ENCODE results near the gene USP6NL.

The USP6NL gene

GRCh38 chr10:11478807-11479206 is 132.6 kb downstream of the USP6NL start:
- no peak for DNase-seq (ENCODE audit: low spot score)

- DNase-seq (ENCODE audit: low spot score): no peak
Observed at GRCh38 chr10:11475831-11476434, 135.5 kb downstream of the USP6NL start.

GRCh38 chr10:11473128-11473760 is 138.2 kb downstream of the USP6NL start:
- no peak for DNase-seq (ENCODE audit: low spot score)

GRCh38 chr10:11472158-11472753 is 139.2 kb downstream of the USP6NL start:
- peak; percentile 54 for DNase-seq (ENCODE audit: low spot score)

- no peak for DNase-seq (ENCODE audit: low spot score)
Observed at GRCh38 chr10:11469575-11470391, 141.7 kb downstream of the USP6NL start.

GRCh38 chr10:11468126-11468742 is 143.2 kb downstream of the USP6NL start:
- no peak for DNase-seq (ENCODE audit: low spot score)

GRCh38 chr10:11465406-11465805 is 146.0 kb downstream of the USP6NL start:
- DNase-seq (ENCODE audit: low spot score): no peak

- DNase-seq (ENCODE audit: low spot score): no peak
Observed at GRCh38 chr10:11463111-11463510, 148.3 kb downstream of the USP6NL start.

- no peak for DNase-seq (ENCODE audit: low spot score)
Observed at GRCh38 chr10:11462071-11462470, 149.4 kb downstream of the USP6NL start.

- DNase-seq (ENCODE audit: low spot score): no peak
Observed at GRCh38 chr10:11457336-11457735, 154.1 kb downstream of the USP6NL start.

GRCh38 chr10:11454958-11455566 is 156.4 kb downstream of the USP6NL start:
- DNase-seq (ENCODE audit: low spot score): no peak

- no peak for DNase-seq (ENCODE audit: low spot score)
Observed at GRCh38 chr10:11454160-11454559, 157.3 kb downstream of the USP6NL start.

GRCh38 chr10:11451640-11452260 is 159.7 kb downstream of the USP6NL start:
- no peak for DNase-seq (ENCODE audit: low spot score)

GRCh38 chr10:11450427-11450826 is 161.0 kb downstream of the USP6NL start:
- DNase-seq (ENCODE audit: low spot score): no peak

- no peak for DNase-seq (ENCODE audit: low spot score)
Observed at GRCh38 chr10:11449761-11450160, 161.7 kb downstream of the USP6NL start.

GRCh38 chr10:11448545-11449244 is 162.8 kb downstream of the USP6NL start:
- DNase-seq (ENCODE audit: low spot score): no peak

GRCh38 chr10:11448190-11448544 is 163.3 kb downstream of the USP6NL start:
- no peak for DNase-seq (ENCODE audit: low spot score)

GRCh38 chr10:11447586-11447985 is 163.9 kb downstream of the USP6NL start:
- DNase-seq (ENCODE audit: low spot score): no peak

GRCh38 chr10:11446864-11447263 is 164.6 kb downstream of the USP6NL start:
- DNase-seq (ENCODE audit: low spot score): no peak

- no peak for DNase-seq (ENCODE audit: low spot score)
Observed at GRCh38 chr10:11446133-11446532, 165.3 kb downstream of the USP6NL start.
